NCI-H1417 (cell line): Measurements from ENCODE around the gene NAB2.
A peak's percentile ranks its signal among the peaks of the same experiment; 100 is the strongest.

Experiments
- DNase-seq, 3 experiments: peaks; one replicate each; lab custom pipeline; 2025; lab: John Stamatoyannopoulos, UW

NAB2 gene

DNA sequence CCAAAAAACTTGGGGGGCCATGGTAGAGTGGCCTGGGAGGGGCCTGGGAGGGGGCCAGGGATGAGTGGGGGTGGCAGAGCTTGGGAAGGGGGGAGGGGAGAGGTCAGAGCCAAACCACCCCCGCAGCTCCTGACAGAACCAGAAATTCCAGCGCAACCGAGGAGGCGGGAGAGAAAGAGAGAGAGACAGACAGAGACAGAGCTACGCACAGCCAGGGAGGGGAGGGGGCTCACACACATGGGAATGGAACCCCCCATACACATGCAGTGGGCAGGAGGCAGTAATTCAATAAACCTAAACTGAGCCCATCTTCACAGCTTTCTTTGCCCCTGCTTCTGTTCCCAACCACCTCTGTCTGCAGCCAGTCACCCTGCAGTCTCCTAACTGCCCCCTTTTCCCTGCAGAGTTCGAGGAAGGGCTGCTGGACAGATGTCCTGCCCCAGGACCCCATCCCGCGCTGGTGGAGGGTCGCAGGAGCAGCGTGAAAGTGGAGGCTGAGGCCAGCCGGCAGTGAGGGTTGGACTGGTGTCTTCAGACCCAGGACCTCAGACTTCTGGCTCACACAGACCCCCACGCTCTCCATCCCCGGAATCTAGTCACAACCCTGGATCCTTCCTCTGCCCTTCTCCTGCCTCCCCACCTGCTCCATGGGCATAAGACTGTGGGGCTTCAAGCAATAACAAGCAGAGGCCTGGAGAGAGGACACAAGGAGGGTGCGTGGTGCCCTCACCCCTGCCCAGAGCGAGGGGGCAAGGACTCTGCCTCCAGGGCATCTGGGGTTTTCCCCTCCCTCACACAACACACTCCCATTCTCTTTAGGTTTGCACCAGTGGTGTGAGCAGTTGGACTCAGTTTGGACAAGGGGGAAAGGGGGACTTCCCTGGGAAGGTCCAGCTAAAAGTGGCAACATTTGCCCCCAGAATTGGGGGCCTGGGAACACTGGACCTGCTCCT is 5.6 kb downstream of the NAB2 start:
- DNase-seq: no peak

DNA sequence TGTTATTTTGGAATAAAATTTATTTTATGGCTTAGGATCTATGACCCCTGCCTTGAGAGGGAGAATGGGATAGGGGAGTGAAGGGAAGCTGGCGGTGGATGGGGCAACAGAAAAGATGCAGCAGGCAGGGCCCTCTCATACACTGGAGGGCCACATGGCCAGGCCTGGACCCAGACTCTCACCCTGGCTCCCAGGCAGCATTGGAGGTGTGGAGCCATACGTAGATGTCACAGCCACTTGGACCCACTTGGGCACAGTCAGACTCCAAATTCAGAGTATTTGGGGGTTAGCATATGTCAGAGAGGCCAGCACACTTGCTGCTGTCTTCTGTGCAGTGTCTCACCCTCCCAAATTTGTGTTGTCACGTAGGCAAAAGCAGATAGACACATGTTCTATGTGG is 6.5 kb downstream of the NAB2 start:
- DNase-seq: no peak

DNA sequence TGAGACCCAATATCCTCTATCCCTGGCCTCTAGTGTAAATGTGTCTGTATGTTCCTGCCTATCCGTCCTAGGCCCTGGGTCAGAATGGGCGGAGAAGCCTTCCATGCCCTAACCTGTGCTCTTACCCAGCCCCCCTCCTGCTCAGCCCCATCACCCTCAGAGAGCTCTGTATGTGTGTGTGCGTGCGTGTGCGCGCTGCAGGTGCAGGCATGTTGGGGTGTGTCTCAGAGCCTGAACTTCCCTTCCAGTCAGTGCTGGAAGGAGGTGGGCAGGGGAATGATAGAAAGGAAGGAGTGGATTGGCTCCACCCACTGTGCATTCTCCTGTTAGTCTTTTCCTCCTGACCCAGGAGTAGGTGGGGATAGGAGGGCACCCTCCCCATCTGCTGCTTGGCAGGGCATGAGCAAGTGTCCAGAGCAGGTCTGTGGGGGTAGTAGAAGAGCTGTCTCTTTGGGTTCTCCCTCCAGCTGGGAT is 7.2 kb downstream of the NAB2 start:
- peak; percentile 41 to 75 (median 58) for DNase-seq

DNA sequence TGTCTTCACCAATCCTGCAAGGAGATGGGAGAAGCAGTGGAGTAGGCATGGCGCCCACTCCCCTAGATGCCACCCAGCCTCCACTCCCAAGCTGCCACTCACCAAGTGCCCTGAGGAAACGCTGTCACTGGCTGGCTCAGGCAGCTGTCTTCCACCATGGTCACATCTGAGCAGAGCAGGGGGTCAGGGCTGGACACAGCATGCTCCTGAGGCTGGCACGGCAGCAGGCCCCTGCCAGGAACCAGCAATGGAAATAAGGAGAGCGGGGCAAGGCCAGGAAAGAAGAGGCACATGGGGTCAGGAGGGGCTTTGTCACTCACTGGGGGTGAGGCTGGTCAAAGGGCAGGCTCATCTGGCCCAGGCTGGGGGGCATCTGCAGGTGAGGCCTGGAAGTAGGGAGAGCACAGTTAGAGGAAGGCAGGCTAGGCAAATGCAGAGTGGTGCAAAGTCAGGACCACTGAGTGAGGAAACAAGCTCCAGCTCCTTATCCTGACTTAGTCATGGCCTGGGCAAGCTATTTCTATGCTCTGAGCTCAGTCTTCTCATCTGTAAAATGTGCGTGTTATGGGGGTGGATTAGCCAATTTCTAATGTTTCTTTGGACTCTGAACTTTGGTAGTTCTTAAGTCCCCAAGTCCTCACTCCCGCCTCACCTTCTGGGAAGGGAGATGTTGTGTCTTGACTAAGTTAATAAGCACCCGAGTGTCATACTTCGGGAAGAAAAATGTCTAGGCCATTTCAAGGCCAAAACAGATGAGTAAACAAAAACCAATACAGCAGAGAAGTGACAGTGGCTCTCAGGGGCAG is 8.0 kb downstream of the NAB2 start:
- no peak for DNase-seq

DNA sequence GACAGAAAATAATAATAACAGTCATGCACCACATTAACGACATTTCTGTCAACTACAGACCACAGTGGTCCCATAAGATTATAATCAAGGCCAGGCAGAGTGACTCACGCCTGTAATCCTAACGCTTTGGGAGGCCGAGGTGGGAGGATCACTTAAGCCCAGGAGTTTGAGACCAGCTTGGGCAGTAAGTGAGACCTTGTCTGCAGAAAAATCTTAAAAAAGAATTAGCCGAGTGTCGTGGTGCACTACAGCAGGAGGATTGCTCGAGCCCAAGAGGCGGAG is 8.6 kb downstream of the NAB2 start:
- no peak for DNase-seq

DNA sequence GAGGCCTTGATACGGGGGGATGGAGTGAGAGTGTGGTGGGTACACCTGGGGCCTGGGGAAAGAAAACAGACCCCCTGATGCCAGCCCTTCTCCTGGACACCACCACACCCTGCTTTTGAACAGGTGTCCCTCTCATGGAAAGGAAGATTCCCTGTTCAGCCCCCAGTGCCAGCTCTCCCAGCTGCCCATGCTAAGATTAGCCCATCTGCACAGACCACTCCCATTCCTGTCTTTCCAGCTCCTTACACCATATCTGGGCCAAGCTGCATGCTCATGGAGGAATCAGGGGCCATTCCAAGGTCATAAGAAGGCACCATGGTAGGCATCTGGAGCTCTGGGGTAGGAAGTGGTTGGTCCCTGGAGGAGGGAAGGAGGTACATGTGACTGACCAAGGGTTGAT is 9.6 kb downstream of the NAB2 start:
- no peak for DNase-seq

DNA sequence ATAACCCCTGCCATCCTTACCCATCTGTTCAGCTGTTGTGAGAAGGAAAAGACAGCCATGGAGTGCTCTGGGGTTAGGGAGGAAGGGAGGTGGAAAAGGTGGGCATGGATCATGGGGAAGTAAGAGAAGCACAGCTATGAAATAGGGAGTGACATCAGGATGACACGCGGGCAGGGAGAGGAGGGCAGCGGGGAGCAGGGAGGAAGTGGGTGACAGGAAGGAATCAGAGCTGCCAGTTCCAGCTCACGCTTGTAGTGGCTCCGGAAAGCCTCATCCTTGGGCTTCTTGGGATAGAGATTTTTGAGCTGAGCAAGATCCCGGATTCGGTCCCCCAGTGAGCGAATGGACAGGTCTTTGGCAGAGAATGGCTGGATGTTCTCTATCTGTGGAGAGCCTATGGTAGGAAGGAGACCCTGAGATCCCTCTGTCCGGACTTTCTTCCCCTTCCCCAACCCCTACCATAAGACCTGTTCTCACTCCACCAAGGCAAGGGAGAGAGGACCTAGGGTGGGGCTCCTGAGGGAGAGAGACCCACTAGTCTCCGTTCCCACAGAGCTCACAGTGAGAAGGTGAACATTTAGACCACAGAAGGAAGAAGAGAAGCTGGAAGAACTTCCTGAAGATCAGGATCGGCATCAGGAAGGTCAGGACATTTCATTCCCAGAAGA is 10.3 kb downstream of the NAB2 start:
- DNase-seq: no peak

DNA sequence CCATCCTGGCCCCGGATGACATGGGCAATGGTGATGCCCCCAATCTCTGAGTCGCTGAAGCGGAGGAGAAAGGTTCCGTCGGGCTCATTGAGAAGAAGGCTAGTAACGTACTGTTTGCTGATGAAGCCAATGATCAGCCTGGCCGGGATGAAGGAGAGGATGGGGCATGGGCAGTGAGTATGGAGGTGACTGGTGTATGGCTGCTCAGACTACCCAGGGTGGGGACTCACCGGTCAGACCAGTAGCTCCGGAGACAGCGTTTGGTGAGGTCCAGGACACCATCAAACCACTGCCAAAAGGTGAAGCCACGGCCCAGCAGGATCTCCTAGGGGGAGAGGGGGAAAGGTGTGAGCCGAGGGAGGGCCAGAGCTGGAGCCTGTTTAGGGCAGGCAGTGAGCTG is 10.9 kb downstream of the NAB2 start:
- DNase-seq: no peak

DNA sequence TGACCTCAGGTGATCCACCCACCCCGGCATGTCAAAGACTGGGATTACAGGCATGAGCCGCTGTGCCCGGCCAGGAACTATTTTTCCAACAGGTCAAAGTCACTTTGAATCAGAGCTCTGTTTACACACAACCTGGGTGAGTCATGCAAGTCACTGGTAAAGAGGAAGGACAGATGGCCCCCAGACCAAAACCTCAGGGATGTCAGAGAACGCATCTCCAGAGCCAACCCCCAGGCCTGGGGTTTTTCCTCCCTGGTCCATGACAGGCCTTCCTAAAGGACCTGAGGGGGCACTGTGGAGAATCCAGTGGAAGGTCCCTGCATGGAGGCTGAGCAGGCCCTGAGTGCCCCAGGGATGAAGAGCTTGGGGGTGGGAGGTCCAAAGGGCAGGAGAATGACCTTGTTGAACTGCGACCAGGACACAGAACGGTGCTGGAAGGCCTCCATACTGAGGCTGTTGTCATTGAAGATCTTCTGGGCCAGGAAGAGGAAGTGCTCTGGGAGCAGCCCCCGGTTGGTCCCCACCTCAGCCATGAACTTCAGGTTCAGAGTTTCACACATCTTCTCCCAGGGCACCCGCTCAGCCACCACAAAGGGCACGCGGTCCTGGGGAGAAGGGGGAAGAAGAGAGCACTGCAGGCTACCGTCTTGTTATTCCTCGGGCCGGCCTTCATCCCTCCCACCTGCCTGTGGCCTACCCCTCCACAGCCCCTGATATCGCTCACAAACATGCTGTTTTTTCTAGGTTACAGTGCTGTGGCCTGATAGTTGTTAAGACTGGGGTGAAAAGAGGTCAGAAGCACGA is 13.2 kb downstream of the NAB2 start:
- no peak for DNase-seq

DNA sequence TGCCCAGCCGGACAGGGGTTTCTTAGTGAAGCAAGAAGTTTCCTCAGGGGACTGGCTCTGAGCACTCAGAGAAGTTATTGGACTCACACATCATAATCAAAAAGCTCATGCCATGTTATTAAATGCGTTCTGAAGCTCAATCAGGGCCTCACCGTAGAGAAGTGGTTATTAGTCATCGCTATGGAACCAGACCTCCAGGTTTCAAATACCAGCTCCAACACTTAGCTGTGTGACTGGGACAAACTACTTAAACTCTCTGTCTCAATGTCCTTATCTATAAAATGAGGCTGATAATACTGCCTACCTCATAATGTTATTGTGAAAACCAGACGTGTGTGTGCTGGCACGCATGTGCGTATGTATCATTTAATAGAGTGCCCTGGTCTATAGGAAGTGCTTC is 14.9 kb downstream of the NAB2 start:
- DNase-seq: no peak

DNA sequence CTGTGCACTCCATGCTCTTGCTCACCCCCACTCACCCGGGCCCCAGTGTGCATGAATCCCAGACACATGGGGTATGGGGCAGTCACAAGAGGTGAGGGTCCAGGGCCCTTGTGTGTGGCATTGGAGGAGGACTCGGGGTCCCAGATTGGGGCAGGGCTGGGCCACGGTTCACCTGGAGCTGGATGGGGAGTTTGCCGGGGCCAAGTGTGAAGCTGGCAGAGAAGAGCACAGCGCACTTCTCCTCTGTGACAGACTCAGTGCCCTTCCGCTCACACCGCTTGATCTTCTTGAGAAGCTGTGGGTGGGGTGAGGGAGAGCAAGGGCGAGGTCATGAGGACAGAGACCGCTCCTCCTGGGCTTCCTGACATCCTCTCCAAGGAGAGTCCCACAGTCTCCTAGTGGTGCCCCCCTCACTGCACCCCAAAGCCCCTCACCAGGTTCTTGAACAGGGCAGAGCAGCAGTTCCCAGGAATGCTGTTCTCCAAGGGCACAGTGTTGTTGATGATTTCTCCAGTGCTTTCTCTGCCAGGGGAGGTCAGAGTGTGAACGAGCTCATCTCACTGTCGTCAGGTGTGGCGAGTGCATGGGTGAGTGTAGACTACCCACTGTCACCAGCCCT is 15.5 kb downstream of the NAB2 start:
- no peak for DNase-seq

DNA sequence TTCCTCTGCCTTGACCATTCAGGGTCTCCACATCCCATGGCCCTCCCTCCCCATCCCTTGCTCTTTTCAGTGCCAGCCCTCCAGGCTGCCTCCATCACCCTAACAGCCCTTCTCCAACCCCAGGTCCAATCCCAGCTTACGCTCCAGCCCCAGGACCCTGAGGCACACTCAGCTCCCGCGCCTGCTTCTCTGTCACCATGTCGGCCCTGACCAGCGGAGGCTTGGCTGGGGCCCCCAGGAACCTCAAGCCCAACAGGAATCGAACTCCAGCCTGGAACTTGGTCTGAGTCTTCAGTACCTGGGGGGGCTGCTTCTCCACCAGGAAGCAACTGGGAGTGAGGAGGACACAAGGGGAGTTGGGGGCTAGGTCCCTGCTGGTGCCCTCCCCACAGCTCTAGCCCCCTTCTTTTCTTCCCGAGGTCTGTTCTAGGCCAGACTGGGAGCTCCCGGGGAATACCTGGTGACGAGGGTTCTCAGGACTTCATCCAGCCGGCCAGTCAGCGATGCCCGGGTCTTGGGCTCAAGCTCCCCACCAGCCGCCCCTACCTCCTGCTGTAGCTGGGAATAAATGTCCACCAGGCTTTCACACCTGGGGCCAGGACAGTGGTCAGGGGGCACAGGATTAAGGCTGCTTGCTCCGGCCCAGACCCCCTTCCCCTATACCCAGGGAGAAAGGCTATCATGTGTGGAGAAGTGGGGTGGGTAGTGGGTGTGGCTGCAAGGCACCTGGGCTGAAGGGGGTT is 16.3 kb downstream of the NAB2 start:
- no peak for DNase-seq

DNA sequence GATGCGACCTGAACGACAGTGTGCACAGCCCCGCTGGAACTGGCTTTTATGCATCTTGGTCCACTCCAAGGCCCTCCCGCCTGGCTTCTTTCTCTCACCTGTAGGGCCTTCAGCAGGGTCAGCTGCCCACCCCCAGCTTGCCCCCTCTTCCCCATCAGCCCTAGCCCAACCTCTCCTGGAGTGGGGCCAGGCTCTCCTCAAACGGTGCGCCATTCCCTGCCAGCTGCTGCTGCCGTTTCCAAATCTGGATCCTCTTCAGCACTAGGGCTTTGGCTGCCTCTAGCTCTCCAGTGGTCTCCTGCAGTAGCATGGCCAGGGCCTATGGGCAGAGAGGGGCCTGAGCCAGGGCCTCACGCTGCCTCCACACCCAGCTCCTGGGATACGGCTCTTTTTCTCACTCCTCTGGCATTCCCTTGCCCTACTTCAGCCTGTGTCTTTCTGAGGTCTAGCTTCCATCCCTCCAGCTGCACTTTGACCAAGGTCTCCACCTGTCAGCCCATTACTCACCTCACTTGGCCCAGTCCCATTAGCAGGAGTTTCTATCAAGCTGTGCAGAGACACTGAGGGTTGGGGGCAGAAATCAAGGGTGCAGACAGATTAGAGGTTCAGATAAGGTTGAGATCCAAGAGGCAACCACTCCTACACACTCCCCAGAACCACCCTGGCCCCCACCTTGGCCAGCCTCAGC is 17.3 kb downstream of the NAB2 start:
- no peak for DNase-seq

DNA sequence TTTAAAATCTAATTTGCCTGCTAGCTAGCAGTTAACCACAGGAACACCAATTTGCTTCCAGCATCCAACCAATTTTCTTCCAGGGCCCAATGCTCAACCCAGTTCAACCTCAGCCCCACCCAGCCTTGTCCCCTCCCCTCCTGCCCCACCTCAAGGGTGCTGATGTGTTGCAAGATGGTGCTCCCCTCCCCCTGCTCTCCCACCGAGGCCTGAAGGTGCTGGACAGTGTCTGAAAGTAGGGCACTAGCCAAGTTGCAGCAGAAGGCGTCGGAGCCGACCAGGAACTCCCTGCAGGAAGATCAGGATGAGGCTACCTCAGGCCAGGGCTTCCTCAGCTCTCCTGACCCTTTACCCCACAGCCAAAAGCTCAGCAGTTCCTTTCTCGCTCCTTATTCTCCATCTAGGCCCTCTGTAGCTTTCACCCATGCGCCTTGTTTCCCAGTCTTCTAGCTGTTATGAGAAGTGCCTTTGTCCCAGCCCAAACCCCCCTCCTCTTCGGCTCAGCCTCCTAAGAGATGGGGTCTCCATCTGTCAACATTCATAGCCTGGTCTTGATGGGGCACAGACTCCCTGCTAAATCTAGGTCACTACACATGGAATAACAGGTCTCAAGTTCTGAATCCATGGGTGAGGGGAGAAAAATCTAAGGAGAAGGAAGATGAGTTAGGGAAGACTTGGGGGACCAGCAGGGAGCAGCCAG is 18.7 kb downstream of the NAB2 start:
- no peak for DNase-seq

DNA sequence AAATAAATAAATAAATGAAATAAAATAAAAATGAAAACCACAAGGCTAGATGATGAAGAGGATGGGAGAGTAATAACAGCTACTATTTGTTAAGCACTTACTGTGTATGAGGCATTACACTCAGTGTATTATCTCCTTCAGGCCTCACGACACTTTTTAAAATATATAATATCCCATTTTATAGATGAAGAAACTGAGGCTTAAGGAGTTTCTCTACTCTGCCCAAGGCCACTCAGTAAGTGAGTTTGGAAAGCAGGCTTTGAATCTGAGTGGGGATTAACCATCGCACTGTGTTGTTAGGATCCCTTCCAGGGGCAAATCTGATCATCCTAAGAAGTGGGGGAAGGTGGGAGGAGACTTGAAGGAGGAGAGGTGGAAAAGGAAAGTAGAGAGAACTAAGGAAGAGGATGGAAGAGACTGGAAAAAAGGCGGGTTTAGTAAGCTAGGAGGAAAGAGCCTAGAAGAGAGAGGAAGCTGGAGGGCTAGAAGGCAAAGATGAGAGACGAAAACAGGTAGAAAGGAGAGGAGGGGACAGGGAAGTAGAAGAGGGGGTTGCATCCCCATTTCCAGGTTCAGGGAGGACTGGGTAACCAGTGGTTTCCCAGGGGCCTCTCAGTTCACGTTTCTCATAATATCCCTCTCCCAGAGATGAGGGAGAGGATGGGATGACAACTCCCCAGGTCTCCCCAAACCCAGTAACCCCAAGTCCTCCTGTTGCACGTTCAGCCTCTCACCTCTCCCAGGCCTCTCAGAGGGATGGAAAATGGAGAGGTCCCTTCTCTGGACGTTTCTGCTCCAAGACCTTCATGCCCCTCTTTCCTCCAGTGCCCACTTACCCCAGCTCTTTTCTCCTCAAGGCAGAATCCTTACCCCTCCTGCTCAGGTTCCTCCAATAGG is 20.5 kb downstream of the NAB2 start:
- DNase-seq: no peak

DNA sequence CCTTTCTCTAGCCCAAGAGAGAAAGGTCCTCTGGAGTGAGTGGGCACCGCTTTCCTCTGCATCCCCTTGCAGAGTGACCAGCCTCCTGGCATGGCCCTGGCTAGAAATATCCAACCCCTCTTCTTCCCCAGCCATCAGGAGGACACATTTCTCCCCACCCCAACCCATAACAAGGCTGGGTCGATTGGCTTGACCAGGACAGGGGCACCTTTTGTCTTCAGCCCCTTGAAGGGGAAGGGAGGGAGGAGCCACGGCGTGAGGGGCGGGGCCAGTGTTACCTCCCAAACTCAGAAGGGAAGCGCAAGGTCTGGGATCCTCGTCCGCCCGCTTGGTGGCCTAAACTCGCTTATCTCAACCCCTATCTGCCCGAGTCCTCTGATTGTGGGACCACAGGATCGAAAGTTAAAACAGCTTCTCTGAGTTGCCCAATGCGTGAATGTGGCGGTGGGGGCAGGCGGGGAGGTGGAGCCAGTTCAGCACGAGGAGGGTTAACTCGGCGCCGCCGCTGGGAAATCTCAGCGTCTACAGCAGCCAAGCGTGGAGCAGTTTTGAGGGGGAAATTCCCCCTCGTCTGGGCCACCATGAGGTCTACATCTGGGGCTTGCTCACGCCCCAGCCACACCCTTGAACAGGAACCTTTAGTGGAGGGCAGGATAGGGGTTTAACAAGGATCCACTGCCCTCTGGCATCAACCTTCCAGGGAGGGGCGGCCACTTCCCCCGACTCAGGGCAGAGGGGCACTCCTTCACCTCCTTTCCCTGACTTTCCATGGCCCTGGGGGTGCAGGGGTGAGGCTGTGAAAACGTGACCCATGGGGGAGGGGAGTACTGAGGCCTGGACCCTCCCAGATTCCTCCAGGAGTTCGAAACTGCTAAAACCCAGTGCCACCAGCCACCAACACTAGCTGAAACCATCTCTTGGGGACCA is 21.5 kb downstream of the NAB2 start:
- DNase-seq: peak; percentile 27 to 49 (median 41)

DNA sequence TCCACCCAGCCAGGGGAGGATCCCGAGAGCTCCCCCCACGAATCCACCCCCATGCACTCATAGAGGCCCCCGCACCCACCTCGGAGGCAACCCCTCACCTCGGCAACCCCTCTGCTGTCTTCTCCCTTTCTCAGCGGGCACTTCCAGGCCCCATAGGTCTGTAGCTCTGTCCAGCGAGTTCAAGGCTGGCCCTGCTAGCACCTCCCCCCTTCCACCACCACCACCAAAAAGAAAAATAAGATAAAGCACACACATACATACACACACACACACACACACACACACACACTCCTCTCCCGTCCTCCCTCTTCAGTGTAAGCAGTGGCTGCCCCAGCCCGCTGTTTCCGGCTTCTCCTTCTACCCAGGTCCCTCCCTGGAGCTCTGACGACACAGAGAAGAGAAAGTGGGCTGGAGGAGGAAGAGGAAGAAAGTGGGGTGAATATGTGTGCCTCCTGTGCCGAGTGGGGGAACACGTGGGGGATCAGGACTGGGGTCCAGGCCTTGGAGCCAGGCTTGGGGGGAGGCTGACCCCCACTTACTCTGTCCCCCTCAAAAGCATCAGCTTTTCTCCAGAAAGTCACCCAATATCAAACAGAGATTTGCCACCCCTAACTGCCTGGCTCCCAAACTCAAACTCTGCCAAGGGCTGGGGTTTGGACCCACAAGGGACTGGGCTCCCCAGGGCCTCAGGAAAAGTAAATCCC is 22.3 kb downstream of the NAB2 start, which contains the start of gene STAT6:
TSS of gene STAT6 (minus strand) at position 332 of the 704 bp plus-strand sequence. CDS start 3,084 bp downstream, outside the sequence.
- DNase-seq: peak; percentile 34 to 55 (median 44)
